HG03066 (cell line): ENCODE measurements around the gene SNX13.
A peak's percentile ranks its signal among the peaks of the same experiment; 100 is the strongest.

Experiments
- ATAC-seq: cut with Tn5 transposase; IDR thresholded peaks from one replicate; pipeline ENCODE4 v1.9.1; 2021; ENCODE audit warnings: low read depth; ENCODE audit not compliant: unreplicated experiment

Gene SNX13

GRCh38 chr7:17940302-17940883 is at the start of gene SNX13:
TSS of gene SNX13 (minus strand) at chr7:17940494. CDS start at chr7:17940295, 199 bp downstream.
- ATAC-seq, result peak; percentile 85

GRCh38 chr7:17989546-17989945 is 49.3 kb upstream of the SNX13 start:
- no peak for ATAC-seq

- no peak for ATAC-seq
Measured at GRCh38 chr7:17988858-17989257, 48.6 kb upstream of the SNX13 start.

- ATAC-seq, result no peak
Measured at GRCh38 chr7:17988141-17988540, 47.8 kb upstream of the SNX13 start.

GRCh38 chr7:17986851-17987250 is 46.6 kb upstream of the SNX13 start:
- ATAC-seq, result no peak

- no peak for ATAC-seq
Measured at GRCh38 chr7:17985473-17986239, 45.4 kb upstream of the SNX13 start.

- ATAC-seq, result no peak
Measured at GRCh38 chr7:17984288-17984687, 44.0 kb upstream of the SNX13 start.

- ATAC-seq, result no peak
Measured at GRCh38 chr7:17983221-17984062, 43.1 kb upstream of the SNX13 start.

GRCh38 chr7:17976952-17977351 is 36.7 kb upstream of the SNX13 start:
- ATAC-seq, result no peak

GRCh38 chr7:17971411-17971810 is 31.1 kb upstream of the SNX13 start:
- no peak for ATAC-seq

- no peak for ATAC-seq
Measured at GRCh38 chr7:17968791-17969715, 28.8 kb upstream of the SNX13 start.

GRCh38 chr7:17966706-17967105 is 26.4 kb upstream of the SNX13 start:
- no peak for ATAC-seq

GRCh38 chr7:17965603-17966002 is 25.3 kb upstream of the SNX13 start:
- ATAC-seq, result no peak

GRCh38 chr7:17963281-17963680 is 23.0 kb upstream of the SNX13 start:
- ATAC-seq, result no peak

- no peak for ATAC-seq
Measured at GRCh38 chr7:17962652-17963051, 22.4 kb upstream of the SNX13 start.

- ATAC-seq, result no peak
Measured at GRCh38 chr7:17957871-17958270, 17.6 kb upstream of the SNX13 start.

GRCh38 chr7:17952387-17952786 is 12.1 kb upstream of the SNX13 start:
- ATAC-seq, result peak; percentile 100

- no peak for ATAC-seq
Measured at GRCh38 chr7:17951742-17952254, 11.5 kb upstream of the SNX13 start.

- no peak for ATAC-seq
Measured at GRCh38 chr7:17948526-17949238, 8.4 kb upstream of the SNX13 start.
